Esophagus squamous epithelium (tissue), 4 donors: ENCODE data around the gene RABGGTA.

Experiments
- CTCF ChIP-seq, 6 experiments: fragments of 450-650 bp in 4 of 6; fragments of 200-600 bp in 2 of 6; sonication (generic) in 2 of 6; IDR thresholded peaks; one replicate each; pipeline ENCODE4 v1.5.1; 2016 to 2019; ENCODE audit warnings: antibody characterized with exemption in 6 of 6, mild to moderate bottlenecking in 4 of 6, moderate library complexity in 4 of 6
- POLR2A ChIP-seq, 4 donors: fragments of 450-650 bp; IDR thresholded peaks; one replicate each; pipeline ENCODE4 v1.6.1; 2017; ENCODE audit warnings: antibody characterized with exemption in 4 of 4, mild to moderate bottlenecking in 4 of 4, moderate library complexity in 3 of 4

DNA sequence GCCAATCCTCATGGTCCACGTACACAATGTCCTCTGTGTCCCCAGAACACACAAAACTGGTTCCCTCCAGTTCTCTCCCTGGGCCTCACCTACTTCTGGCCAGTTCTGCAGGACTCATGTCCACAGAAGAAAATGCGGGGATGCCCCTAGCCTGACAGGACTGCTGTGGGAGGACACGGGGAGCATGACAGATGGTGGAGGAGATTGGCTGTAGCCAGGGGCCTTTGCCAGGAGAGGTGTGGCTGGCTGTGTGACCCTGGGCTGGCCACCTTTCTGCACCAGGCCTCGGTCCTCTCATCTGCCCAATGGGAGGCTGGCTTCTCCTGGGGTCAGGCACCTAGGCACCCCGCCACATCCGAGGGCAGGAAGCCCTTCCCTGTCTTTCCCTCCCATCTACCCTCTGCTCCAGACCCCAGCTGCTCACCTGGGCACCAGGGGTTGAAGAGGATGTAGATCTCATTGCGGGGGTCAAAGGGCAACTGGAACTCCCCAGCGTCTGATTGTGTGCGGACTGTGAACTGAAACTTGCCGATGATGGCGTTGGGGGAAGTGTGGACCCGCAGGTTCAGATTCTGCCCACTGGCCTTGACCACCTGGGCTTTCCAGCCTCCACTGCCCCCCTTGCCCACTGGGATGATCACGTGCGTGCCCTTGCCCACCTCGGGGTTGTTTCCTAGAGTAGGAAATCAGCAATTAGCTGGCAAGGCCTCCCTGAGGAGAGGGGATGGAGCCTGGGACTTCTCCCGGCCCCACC lies 11.2 kb downstream of the RABGGTA start:
- TF ChIP-seq CTCF (IDR thresholded peaks at IDR 0.05), result no peak
- no peak for TF ChIP-seq POLR2A (IDR thresholded peaks at IDR 0.05)
